SKM-1 treated with dmso at 0.1 percent for 144 hours (cell line): Measurements from ENCODE around the gene TIMM17A.
"Not testable (repeated sequence)": the region's sequence is repeated elsewhere in the genome, so short reads cannot be mapped to it uniquely, and the experiment has no call there.

Source experiments
- DNase-seq: peaks from one replicate; lab custom pipeline; 2025; ENCODE audit not compliant: unreplicated experiment; lab: John Stamatoyannopoulos, UW

TIMM17A gene

DNA sequence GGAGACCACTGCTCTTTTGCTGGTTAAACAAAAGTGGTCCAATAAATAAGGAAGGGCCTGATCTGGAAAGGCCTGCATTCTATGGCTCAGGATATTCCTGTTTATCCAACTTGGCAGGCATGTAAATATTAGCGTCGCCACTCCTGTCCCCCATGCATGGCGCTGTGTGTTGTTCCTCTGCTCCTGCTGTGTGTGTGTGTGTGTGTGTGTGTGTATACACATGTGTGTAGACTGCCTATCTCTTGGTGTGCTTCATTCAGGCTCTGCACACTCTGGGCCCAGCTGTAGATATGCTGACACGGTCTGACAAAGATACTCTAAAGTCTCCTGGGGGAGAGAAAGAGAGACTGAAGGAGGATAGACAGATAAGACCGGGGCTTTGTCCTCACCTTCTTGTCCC lies 15.7 kb upstream of the TIMM17A start:
- DNase-seq, result no peak

DNA sequence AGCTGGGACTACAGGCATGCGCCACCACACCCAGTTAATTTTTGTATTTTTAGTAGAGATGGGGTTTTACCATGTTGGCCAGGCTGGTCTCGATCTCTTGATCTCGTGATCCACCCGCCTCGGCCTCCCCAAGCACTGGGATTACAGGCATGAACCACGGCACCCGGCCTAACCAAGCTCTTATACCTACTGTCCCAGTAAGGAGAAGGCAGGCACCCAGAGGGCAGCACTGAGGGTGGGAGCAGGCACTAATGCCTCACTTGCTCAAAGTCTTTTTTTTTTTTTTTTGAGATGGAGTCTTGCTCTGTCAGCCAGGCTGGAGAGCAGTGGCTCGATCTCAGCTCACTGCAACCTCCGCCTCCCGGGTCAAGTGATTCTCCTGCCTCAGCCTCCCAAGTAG lies 15.0 kb upstream of the TIMM17A start:
- not testable (repeated sequence) for DNase-seq

- DNase-seq, result no peak
Measured at GRCh38 chr1:201941420-201942128, 13.7 kb upstream of the TIMM17A start.

DNA sequence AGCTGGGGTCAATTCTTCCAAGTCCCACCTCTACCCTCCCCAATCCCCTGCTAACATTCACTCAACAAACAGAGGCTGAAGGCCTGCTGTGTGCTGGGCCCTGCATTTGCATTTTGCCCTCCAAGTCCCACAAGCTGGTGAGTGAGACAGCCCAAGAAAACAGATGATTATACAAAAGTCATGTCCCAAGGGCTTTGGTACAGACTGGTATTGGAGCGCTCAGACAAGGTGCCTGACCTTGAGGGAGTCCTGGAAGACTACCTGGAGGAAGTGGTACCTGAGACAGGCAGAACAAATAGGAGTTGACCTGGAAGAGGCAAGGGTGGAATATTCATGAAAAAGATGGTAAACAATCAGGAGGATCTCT lies 13.2 kb upstream of the TIMM17A start:
- no peak for DNase-seq

- no peak for DNase-seq
Measured at GRCh38 chr1:201944002-201944401, 11.3 kb upstream of the TIMM17A start.

DNA sequence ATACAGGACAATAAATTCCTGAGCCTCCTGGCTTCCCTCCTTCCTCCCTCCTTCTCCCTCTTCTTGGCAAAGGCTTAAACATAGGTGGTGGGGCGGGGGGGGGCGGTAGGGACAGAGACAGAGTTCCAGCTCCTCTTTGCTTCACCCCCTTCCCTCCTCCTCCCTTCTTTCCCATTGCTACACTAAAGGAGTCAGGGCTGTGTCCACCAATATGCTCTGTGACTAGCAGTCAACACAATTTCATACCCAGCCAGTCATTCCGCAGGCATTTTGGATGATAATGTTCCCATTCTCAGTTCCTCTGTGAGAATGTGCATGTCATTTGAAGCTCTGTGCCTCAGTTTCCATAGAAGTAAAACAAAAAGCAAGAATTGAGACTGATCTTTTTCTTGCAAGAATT lies 10.7 kb upstream of the TIMM17A start:
- DNase-seq, result no peak

DNA sequence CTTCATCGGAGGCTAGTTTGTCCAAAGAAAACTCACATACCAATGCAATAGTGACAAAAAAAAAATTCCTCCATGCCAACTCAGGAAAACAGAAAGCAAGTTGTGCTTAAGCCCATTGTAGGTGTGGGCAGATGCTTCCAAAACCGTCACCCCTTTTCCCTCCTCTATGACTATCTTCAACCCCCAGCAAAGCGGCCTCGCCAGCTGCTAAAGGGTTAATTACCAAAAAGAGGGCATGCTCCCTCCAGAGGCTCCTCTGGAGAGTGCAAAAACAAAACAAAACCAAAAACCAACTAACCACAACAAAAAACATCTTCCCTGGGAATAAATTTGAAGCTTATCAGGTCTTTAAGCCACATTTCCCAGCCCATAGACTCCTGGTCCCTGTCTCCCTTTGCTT lies 10.1 kb upstream of the TIMM17A start:
- no peak for DNase-seq

- DNase-seq, result no peak
Measured at GRCh38 chr1:201945863-201946223, 9.5 kb upstream of the TIMM17A start.

DNA sequence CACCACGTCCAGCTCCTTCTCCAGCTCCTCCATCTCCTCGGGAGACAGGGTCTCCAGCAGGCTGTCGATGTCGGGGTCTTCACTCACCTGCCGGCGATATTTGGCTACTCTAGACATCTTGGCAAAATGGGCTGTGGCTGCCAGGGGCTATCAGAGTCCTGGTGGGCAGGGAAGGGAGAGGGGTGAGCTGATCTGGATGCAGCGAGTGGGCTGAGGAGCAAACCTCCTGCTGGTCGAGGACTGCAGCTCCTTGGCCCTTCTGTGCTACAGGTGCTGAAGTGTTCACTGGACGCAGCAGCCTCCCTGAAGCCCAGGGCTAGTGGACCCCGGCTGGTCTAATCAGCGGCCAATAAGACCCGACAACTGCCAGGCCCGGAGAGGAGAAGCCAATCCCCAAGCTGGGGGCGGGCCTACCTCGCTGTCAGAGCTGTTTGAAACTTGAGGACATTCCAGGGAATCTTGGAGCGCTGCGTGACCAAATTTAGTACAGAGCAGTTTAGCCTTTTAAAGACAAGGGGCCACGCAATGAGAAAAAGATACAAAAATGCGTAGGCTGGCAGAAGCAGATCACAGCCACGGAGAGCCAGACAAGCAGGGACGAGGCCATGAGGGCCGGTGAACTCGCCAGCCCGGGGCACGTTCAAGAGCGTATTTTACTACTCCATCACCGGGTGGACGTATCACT lies 8.9 kb upstream of the TIMM17A start, which contains the start of gene LMOD1:
LMOD1 (minus strand) TSS at position 325 of the 685 bp plus-strand sequence; CDS start at position 117, 208 bp downstream.
- DNase-seq, result no peak

- DNase-seq, result no peak
Measured at GRCh38 chr1:201947697-201948008, 7.7 kb upstream of the TIMM17A start.

DNA sequence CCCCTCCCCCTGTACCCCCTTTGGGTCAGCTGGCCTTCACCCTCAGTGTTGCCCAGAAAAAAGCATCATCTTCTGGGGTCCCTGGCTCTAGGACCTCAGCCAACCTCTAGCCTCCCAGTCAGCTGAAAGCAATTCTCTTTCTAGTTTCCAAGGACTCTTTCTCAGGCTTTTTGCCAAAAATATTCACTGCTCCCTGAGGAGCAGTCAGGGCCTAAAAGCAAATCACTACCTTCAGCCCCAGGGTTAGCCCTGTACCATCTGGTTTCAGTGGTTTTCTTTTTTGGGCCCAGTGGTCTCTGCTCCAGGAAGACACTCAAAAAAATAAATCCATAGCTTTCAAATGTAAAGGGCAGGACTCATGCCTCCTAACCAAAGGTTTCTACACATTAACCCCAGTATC lies 5.8 kb upstream of the TIMM17A start:
- no peak for DNase-seq

- DNase-seq, result no peak
Measured at GRCh38 chr1:201954263-201955008, 867 bp upstream of the TIMM17A start.

DNA sequence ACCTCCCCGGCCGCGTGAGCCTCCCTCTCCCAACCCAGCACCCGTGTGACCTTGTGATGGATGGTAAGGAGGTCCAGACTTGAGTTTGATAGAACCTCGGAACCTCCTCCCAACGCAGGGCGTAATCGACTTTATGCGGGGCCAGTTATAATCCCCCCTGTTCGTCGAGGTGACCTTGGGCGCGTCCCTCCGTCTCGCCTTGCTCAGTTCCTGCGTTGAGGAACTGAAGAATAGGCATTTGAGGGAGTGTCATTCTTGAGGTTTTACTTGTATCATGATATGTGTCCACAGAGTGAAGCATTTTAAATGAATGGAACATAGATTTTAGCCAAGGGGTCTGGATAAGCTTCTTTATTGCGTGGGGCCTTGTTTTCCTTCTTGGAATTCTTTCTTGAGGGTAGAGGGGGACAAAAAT lies 433 bp downstream of the TIMM17A start:
- DNase-seq, result no peak

- no peak for DNase-seq
Measured at GRCh38 chr1:201958348-201958747, 3.0 kb downstream of the TIMM17A start.

GRCh38 chr1:201962382-201962781 lies 7.1 kb downstream of the TIMM17A start:
- not testable (repeated sequence) for DNase-seq

GRCh38 chr1:201964261-201964660 lies 9.0 kb downstream of the TIMM17A start:
- no peak for DNase-seq

DNA sequence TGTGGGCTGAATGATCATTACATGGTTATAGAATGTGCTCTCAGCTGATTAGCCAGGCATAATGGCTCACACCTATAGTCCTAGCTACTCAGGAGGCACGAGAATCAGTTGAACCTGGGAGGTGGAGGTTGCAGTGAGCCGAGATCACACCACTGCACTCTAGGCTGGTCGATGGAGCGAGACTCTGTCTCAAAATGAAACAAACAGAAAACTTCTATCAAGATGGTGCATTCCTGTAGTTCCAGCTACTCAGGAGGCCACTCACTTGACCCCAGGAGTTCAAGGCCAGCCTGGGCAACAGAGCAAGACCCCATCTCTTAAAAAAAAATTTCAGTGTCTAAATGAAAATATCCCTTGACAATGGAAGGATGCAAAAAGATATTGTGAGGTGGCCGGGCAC lies 10.9 kb downstream of the TIMM17A start:
- no peak for DNase-seq

- no peak for DNase-seq
Measured at GRCh38 chr1:201968202-201968925, 13.1 kb downstream of the TIMM17A start.

GRCh38 chr1:201970334-201971159 lies 15.2 kb downstream of the TIMM17A start:
- DNase-seq, result no peak

DNA sequence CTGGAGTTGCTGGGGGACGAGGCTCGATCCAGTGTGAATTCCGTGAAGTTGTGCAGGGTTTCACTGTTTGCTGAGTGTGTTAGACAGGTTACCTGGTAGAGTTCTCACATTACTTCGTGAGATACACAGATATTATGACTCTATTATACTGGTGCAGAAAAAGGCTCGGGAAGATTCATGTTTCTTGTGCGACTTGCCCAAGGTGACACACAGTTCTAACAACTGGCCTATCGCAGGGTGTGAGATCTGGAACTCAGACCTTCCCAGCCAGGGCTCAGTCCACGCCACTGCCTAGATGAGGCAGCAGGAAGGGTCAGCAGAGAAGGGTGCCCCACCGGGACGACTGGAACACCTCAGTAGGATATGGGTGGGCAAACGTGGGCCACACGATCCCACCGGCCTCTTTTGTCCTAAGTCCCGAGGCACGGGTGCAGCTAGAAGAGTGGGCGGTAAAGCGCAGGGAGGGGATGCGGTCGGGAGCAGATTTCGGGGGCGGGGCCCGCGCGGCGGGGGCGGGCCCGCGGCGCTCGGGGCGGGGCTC lies 26.8 kb downstream of the TIMM17A start:
- no peak for DNase-seq
